Measurements from ENCODE around the gene KRT86. TPM values are rescaled to one million over a fixed set of nuclear protein-coding genes. Genes with fewer than 3 reads are reported as not detected.

The KRT86 gene
- polyA plus RNA-seq, 1 of the 3 experiments (the other 2 are of a cell fraction): 0.56 TPM

- H2AFZ ChIP-seq (ENCODE audit: low read depth): no peak overlapping the region
- H3K4me3 ChIP-seq (ENCODE audit: low read depth in 2 of 2, low read length in 1 of 2): no peak overlapping the region
- no peaks in the 10 kb centered on the region for H3K9me2 ChIP-seq
- POLR2A ChIA-PET: no interaction called here
- WGBS (ENCODE audit: low lambda C conversion rate): 44% methylated on average over 1 of the region's 1 CpG
- no peaks in the 10 kb centered on the region for H3K79me2 ChIP-seq (ENCODE audit: insufficient read depth)
- H3K4me2 ChIP-seq: no peak overlapping the region
- no peak for DNase-seq
- no peak overlapping the region for H3K27ac ChIP-seq (ENCODE audit: low read depth in 2 of 2, low read length in 1 of 2)
- H3K9ac ChIP-seq: no peak overlapping the region
- H3K4me1 ChIP-seq (ENCODE audit: control insufficient read depth in 1 of 2, insufficient read depth in 2 of 2, low read depth in 1 of 2, low read length in 1 of 2): peaks cover 0 to 4% of the 10 kb centered on the region in 2 experiments; a peak in 1 of 4 replicates
- TF ChIP-seq TCF12 (IDR thresholded peaks at IDR 0.05) (no peak), SMC3 (IDR thresholded peaks at IDR 0.05; ENCODE audit: low read depth, low read length) (no peak), MXI1 (IDR thresholded peaks at IDR 0.05; ENCODE audit: low read depth, low read length) (no peak), RXRA (IDR thresholded peaks at IDR 0.05; ENCODE audit: borderline replicate concordance, low read depth) (no peak), FOXM1 (IDR thresholded peaks at IDR 0.05; ENCODE audit: low read depth) (no peak), CTCF (IDR thresholded peaks at IDR 0.05) (no peak), CHD2 (IDR thresholded peaks at IDR 0.05; ENCODE audit: low read length, partially characterized antibody) (no peak), FOXJ3 (CRISPR knock-in tag; IDR thresholded peaks at IDR 0.05) (no peak), EP300 (IDR thresholded peaks at IDR 0.05; ENCODE audit: borderline replicate concordance in 1 of 2, low read depth in 1 of 2, low read length in 1 of 2) (no peak), ZBTB33 (IDR thresholded peaks at IDR 0.05; ENCODE audit: borderline replicate concordance, low read depth) (no peak), NFIC (IDR thresholded peaks at IDR 0.05; ENCODE audit: borderline replicate concordance) (no peak), JUND (IDR thresholded peaks at IDR 0.05) (no peak), MEF2A (IDR thresholded peaks at IDR 0.05; ENCODE audit: borderline replicate concordance, low read depth) (no peak), YY1 (IDR thresholded peaks at IDR 0.05; ENCODE audit: low read depth) (no peak)
- no peaks in the 10 kb centered on the region for H4K20me1 ChIP-seq (ENCODE audit: insufficient read depth)
- CTCF ChIA-PET: interaction anchor here (1.1 to 3.3 kb wide), 5 partner anchors 16 to 137 kb away, joined by 3 to 25 read pairs (median 5); no protein-coding TSS in a partner anchor
- H3K9me3 ChIP-seq: no peaks in the 10 kb centered on the region
- peaks cover 6% of the 10 kb centered on the region for H3F3A ChIP-seq (replicated peaks; ENCODE audit: insufficient read depth)
- no peaks in the 10 kb centered on the region for H3K27me3 ChIP-seq (ENCODE audit: insufficient read depth)
- no peaks in the 10 kb centered on the region for H3K36me3 ChIP-seq (replicated peaks in 1 of 2; ENCODE audit: control insufficient read depth in 1 of 2, insufficient read depth in 2 of 2, low read length in 1 of 2)
These were observed 19.5 kb downstream of the KRT86 start for GRCh38 chr12:52293926-52294325.

GRCh38 chr12:52294803-52295202 is 20.4 kb downstream of the KRT86 start:
- H3K4me1 ChIP-seq (ENCODE audit: control insufficient read depth in 1 of 2, insufficient read depth in 2 of 2, low read depth in 1 of 2, low read length in 1 of 2): peaks cover 0 to 4% of the 10 kb centered on the region in 2 experiments; a peak in 1 of 4 replicates
- no peak for TF ChIP-seq SIN3A (IDR thresholded peaks at IDR 0.05; ENCODE audit: borderline replicate concordance, low read depth, low read length)
- no peak for TF ChIP-seq REST (IDR thresholded peaks at IDR 0.05; ENCODE audit: low read depth, low read length)
- no peak for TF ChIP-seq GABPA (IDR thresholded peaks at IDR 0.05; ENCODE audit: low read depth)
- no peak for TF ChIP-seq MEF2A (IDR thresholded peaks at IDR 0.05; ENCODE audit: borderline replicate concordance, low read depth)
- TF ChIP-seq TCF12 (IDR thresholded peaks at IDR 0.05): no peak
- no peak for TF ChIP-seq CTCF (IDR thresholded peaks at IDR 0.05)
- TF ChIP-seq FOXJ3 (CRISPR knock-in tag; IDR thresholded peaks at IDR 0.05): no peak

More at GRCh38 chr12:52294803-52295202, 20.4 kb downstream of the KRT86 start:
- no peaks in the 10 kb centered on the region for H3K9me3 ChIP-seq
- no peak overlapping the region for H3K4me2 ChIP-seq
- no peak for DNase-seq
- no peaks in the 10 kb centered on the region for H3K27me3 ChIP-seq (ENCODE audit: insufficient read depth)
- no peak overlapping the region for H3K9ac ChIP-seq
- H3K79me2 ChIP-seq (ENCODE audit: insufficient read depth): no peaks in the 10 kb centered on the region
- 11% methylated on average over 1 of the region's 1 CpG for WGBS (ENCODE audit: low lambda C conversion rate)
- H4K20me1 ChIP-seq (ENCODE audit: insufficient read depth): no peaks in the 10 kb centered on the region
- no peak overlapping the region for H2AFZ ChIP-seq (ENCODE audit: low read depth)
- peaks cover 6% of the 10 kb centered on the region for H3F3A ChIP-seq (replicated peaks; ENCODE audit: insufficient read depth)
- no peaks in the 10 kb centered on the region for H3K36me3 ChIP-seq (replicated peaks in 1 of 2; ENCODE audit: control insufficient read depth in 1 of 2, insufficient read depth in 2 of 2, low read length in 1 of 2)
- no peak overlapping the region for H3K4me3 ChIP-seq (ENCODE audit: low read depth in 2 of 2, low read length in 1 of 2)
- no peaks in the 10 kb centered on the region for H3K9me2 ChIP-seq
- no peak overlapping the region for H3K27ac ChIP-seq (ENCODE audit: low read depth in 2 of 2, low read length in 1 of 2)
- ChIA-PET POLR2A (no interaction called here), CTCF (interaction anchor here (0.9 to 3.3 kb wide), 8 partner anchors 9 to 156 kb away, joined by 3 to 25 read pairs (median 3); no protein-coding TSS in a partner anchor)
